Activated B cell treated with CpG ODN at 0.5 μM for 24 hours (primary cell): ENCODE measurements around the gene ZNF576. TPM values are rescaled to one million over a fixed set of nuclear protein-coding genes. Genes with fewer than 3 reads are reported as not detected.
A peak's percentile ranks its signal among the peaks of the same experiment; 100 is the strongest.

Experiments
- ATAC-seq: fragments of 200-7000 bp; cut with Tn5 transposase; one replicate; pipeline ENCODE4 v1.10.0; 2021; ENCODE audit warnings: low read depth, mild to moderate bottlenecking, moderate library complexity
- CTCF ChIA-PET: fragments of 350-600 bp; sonication (Branson Sonifier 250); formaldehyde crosslinking; loops from one replicate; lab custom pipeline; 2021; ENCODE audit warnings: antibody characterized with exemption; lab: Charles Lee
- POLR2A ChIA-PET: fragments of 350-600 bp; sonication (Branson Sonifier 250); formaldehyde crosslinking; loops from one replicate; lab custom pipeline; 2021; ENCODE audit warnings: antibody characterized with exemption; lab: Charles Lee
- DNase-seq: peaks from one replicate; pipeline ENCODE4 v3.0.0; 2022
- H3K27ac Mint-ChIP-seq: one replicate; pipeline ENCODE4 v1.8.0; 2020; ENCODE audit warnings: mixed read lengths
- H3K27me3 Mint-ChIP-seq: one replicate; pipeline ENCODE4 v1.8.0; 2021; ENCODE audit warnings: mixed read lengths
- H3K36me3 Mint-ChIP-seq: one replicate; pipeline ENCODE4 v1.8.0; 2021; ENCODE audit warnings: low read depth, mixed read lengths
- H3K4me1 Mint-ChIP-seq: one replicate; pipeline ENCODE4 v1.8.0; 2021; ENCODE audit warnings: mixed read lengths
- H3K4me3 Mint-ChIP-seq: one replicate; pipeline ENCODE4 v1.8.0; 2020; ENCODE audit warnings: mild to moderate bottlenecking, mixed read lengths
- H3K9me3 Mint-ChIP-seq: one replicate; pipeline ENCODE4 v1.8.0; 2020; ENCODE audit warnings: mixed read lengths
- intact Hi-C: fragments of 100-400 bp; cut with micrococcal nuclease; formaldehyde crosslinking; loops from one replicate; pipeline ENCODE4 v1.15.1; 2024
- total RNA-seq: library from RNA; stranded (reverse); gene quantifications from 2 replicates; pipeline ENCODE4 v1.2.3, GENCODE V29; 2022
- TF ChIP-seq, protein P1 (sequence below): fragments of 200-600 bp; IDR thresholded peaks from one replicate; pipeline ENCODE4 v1.8.0; 2022; ENCODE audit warnings: antibody characterized with exemption, mild to moderate bottlenecking

Gene ZNF576
- total RNA-seq, 1 donor from 2014 or later = 17.3 TPM

DNA sequence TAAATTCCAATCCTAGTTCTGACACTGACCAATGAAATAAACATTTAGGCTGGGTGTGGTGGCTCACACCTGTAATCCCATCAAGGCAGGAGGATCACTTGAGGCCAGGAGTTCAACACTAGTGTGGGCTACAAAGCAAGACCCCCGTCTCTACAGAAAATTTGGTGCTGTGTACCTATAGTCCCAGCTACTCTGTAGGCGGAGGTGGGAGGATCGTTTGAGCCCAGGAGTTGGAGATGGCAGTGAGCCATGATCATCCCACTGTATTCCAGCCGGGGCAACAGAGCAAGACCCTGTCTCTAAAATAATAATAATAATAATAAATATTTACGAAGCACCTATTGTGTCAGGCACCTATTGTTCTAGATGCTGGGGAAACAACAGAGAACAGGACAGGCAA, 7.1 kb upstream of the ZNF576 start:
- DNase-seq (no peak), ATAC-seq (no peak)
- H3K9me3 Mint-ChIP-seq = no peaks in the 10 kb centered on the region
- no peaks in the 10 kb centered on the region for H3K27me3 Mint-ChIP-seq
- H3K36me3 Mint-ChIP-seq = peaks cover 26% of the 10 kb centered on the region
- ChIA-PET POLR2A (interaction anchor here (0.5 to 1.1 kb wide), 2 partner anchors 85 to 1973 kb away, joined by 3 to 4 read pairs; no protein-coding TSS in a partner anchor), CTCF (interaction anchor here (0.6 to 1.4 kb wide), 3 partner anchors 9 to 36 kb away, joined by 3 to 4 read pairs (median 4); no protein-coding TSS in a partner anchor)
- peaks cover 50% of the 10 kb centered on the region for H3K4me1 Mint-ChIP-seq
- no peak overlapping the region for H3K4me3 Mint-ChIP-seq
- TF ChIP-seq, protein P1, sequence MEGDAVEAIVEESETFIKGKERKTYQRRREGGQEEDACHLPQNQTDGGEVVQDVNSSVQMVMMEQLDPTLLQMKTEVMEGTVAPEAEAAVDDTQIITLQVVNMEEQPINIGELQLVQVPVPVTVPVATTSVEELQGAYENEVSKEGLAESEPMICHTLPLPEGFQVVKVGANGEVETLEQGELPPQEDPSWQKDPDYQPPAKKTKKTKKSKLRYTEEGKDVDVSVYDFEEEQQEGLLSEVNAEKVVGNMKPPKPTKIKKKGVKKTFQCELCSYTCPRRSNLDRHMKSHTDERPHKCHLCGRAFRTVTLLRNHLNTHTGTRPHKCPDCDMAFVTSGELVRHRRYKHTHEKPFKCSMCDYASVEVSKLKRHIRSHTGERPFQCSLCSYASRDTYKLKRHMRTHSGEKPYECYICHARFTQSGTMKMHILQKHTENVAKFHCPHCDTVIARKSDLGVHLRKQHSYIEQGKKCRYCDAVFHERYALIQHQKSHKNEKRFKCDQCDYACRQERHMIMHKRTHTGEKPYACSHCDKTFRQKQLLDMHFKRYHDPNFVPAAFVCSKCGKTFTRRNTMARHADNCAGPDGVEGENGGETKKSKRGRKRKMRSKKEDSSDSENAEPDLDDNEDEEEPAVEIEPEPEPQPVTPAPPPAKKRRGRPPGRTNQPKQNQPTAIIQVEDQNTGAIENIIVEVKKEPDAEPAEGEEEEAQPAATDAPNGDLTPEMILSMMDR = no peak
- intact Hi-C loops = no loop called here
- H3K27ac Mint-ChIP-seq = peak overlapping the region; percentile 84

DNA sequence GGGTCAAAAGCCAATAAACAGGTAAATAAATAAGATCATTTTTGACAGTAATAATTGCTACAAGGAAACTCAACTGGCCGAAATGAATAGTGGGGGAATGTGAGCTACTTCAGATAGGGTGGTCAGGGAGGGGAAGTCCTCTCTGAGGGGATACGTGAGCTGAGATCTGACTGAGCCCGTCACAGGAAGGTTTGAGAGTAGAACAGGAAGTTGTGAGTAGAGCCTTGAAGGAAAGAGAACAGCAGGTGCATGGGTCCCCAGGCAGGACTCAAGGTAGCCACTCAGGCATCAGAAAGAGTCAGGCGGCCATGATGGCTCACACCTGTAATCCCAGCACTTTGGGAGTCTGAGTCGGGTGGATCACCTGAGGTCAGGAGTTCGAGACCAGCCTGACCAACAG, 6.7 kb upstream of the ZNF576 start:
- DNase-seq (no peak), ATAC-seq (peak; percentile 57)
- ChIA-PET CTCF (interaction anchor here (0.6 to 1.0 kb wide), 2 partner anchors 10 to 34 kb away, joined by 3 to 4 read pairs; no protein-coding TSS in a partner anchor), POLR2A (interaction anchor here (1.1 kb wide), 1 partner anchor 86 kb away, joined by 4 read pairs; no protein-coding TSS in a partner anchor)
- Mint-ChIP-seq H3K27ac (peak overlapping the region; percentile 84), H3K36me3 (peaks cover 26% of the 10 kb centered on the region), H3K4me3 (no peak overlapping the region), H3K27me3 (no peaks in the 10 kb centered on the region), H3K4me1 (peaks cover 46% of the 10 kb centered on the region), H3K9me3 (no peaks in the 10 kb centered on the region)
- intact Hi-C loops = loop anchor here (10.0 kb wide), 1 partner anchor 195 kb away; the partner anchor contains the start of gene KCNN4
- TF ChIP-seq, protein P1 = no peak

DNA sequence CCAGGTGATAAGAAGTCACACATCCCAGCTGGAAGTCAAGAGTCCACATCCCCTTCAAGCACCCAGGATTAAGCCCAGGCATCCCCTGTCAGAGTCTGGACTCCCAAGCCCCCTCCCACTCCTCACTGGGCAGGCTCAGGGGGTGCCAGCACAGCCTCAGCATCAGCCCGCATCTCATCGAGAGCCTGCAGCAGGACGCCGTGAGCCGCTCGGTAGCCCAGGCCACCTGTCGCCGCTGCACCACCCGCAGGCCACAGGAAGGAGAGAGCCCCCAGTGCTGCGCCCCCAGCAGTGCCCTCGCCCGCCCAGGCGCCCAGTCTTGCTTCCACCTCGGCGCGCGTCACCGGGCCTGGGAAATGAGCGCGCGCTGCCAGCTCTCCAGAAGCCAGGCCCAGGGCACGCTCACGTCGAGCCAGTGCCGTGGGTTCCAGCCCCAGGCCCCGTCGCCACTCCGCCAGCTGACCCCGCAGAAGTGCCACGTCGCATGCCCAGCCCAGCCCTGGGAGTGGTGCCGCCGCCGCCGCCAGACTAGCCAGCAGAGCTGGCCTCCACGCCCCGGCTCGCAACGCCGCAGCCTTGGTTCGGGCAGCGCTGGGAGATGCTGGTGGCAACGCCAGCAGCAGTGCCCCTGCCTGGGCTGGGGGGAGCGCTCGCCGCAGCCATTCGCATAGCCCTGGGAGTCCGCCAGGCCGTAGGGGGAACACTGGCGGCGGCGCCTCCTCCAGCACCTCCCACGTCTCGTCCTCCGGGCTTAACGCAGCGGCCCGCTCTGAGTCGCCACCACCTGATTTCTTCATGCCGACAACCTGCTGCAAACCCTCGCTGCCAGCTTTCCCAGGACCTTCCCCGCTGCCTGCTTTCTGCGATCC, 4.3 kb upstream of the ZNF576 start:
- TF ChIP-seq, protein P1 = no peak

DNA sequence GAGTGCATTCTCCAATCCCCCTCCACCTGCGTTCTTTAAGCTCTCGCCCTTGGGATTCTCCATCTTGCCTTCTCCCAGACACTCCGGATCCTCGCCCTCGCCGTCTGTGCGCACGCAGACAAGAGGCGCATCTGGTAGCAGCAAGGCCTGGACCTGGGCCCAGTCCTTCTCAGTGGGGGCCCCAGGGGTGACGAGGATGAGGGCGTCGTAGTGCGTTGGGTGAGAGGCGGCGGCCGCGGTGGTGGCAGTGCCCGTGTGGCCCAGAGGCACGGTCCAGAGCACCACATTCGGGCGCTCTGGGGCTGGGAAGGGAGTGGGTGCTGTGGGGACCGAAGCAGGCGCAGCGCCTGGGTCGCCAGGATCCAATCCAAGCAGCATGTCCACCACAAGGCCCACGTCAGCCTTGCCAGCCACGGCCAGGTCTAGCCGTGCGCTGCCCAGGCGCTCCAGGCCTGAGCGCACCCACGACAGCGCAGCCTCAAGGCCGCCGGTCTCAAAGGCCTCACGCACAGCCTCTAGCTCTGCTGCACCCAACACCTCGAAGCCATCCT, 3.5 kb upstream of the ZNF576 start:
- no peaks in the 10 kb centered on the region for H3K9me3 Mint-ChIP-seq
- CTCF ChIA-PET = interaction anchor here (4.2 to 5.4 kb wide), 2 partner anchors 36 to 57 kb away, joined by 43 to 92 read pairs; partner anchors contain the start of gene ZNF575
- ATAC-seq (no peak), DNase-seq (no peak)
- H3K4me3 Mint-ChIP-seq = no peak overlapping the region
- TF ChIP-seq, protein P1 = no peak
- POLR2A ChIA-PET = no interaction called here
- no peaks in the 10 kb centered on the region for H3K27me3 Mint-ChIP-seq
- H3K4me1 Mint-ChIP-seq = peaks cover 56% of the 10 kb centered on the region
- H3K36me3 Mint-ChIP-seq = peaks cover 40% of the 10 kb centered on the region
- H3K27ac Mint-ChIP-seq = no peak overlapping the region
- intact Hi-C loops = loop anchor here (10.0 kb wide), 1 partner anchor 192 kb away; the partner anchor contains the start of gene KCNN4

More for the DNA sequence above, 4.3 kb upstream of the ZNF576 start:
- Mint-ChIP-seq H3K4me1 (peaks cover 49% of the 10 kb centered on the region), H3K9me3 (no peaks in the 10 kb centered on the region), H3K4me3 (no peak overlapping the region), H3K27ac (no peak overlapping the region), H3K27me3 (no peaks in the 10 kb centered on the region), H3K36me3 (peaks cover 40% of the 10 kb centered on the region)
- intact Hi-C loops = loop anchor here (10.0 kb wide), 1 partner anchor 193 kb away; the partner anchor contains the start of gene KCNN4
- ChIA-PET CTCF (no interaction called here), POLR2A (interaction anchor here (0.6 kb wide), 1 partner anchor 107 kb away, joined by 5 read pairs; no protein-coding TSS in a partner anchor)
- ATAC-seq (no peak), DNase-seq (no peak)
